HepG2 (cell line): ENCODE data around the gene RNASE4. TPM values are rescaled to one million over a fixed set of nuclear protein-coding genes. Genes with fewer than 3 reads are reported as not detected.
A peak's percentile ranks its signal among the peaks of the same experiment; 100 is the strongest.

Experiments
- GLI4 ChIP-seq: sonication (generic); formaldehyde crosslinking; IDR thresholded peaks from 2 replicates; pipeline ENCODE4 v1.5.1; 2020; ENCODE audit warnings: missing genetic modification reagents, mild to moderate bottlenecking, moderate library complexity, borderline replicate concordance
- KLF6 ChIP-seq: IDR thresholded peaks from 2 replicates; pipeline ENCODE4 v1.8.0; 2016; ENCODE audit warnings: missing biosample characterization, missing genetic modification reagents
- NR2C2 ChIP-seq: sonication (generic); formaldehyde crosslinking; IDR thresholded peaks from 2 replicates; pipeline ENCODE4 v1.4.0; 2020; ENCODE audit warnings: missing genetic modification reagents, mild to moderate bottlenecking, moderate library complexity, borderline replicate concordance
- SIX1 ChIP-seq: sonication (generic); formaldehyde crosslinking; IDR thresholded peaks from 2 replicates; pipeline ENCODE4 v1.4.0; 2020; ENCODE audit warnings: missing genetic modification reagents, borderline replicate concordance
- TAF15 ChIP-seq: fragments of 200-400 bp; formaldehyde crosslinking; IDR thresholded peaks from one replicate; pipeline ENCODE4 v1.6.1; 2018; ENCODE audit warnings: mild to moderate bottlenecking, low read depth, low read length; ENCODE audit not compliant: poor library complexity, severe bottlenecking
- WIZ ChIP-seq: sonication (generic); formaldehyde crosslinking; IDR thresholded peaks from 2 replicates; pipeline ENCODE4 v1.5.1; 2020; ENCODE audit warnings: mild to moderate bottlenecking, missing genetic modification reagents
- ZNF564 ChIP-seq: sonication (generic); formaldehyde crosslinking; IDR thresholded peaks from 2 replicates; pipeline ENCODE4 v1.8.1; 2023; ENCODE audit warnings: mild to moderate bottlenecking, missing genetic modification reagents
- ZNF781 ChIP-seq: sonication (generic); formaldehyde crosslinking; IDR thresholded peaks from 2 replicates; pipeline ENCODE4 v1.5.1; 2020; ENCODE audit warnings: borderline replicate concordance, mild to moderate bottlenecking, missing genetic modification reagents; ENCODE audit errors: not compliant biosample characterization
- polyA plus RNA-seq, 8 experiments: library from polyadenylated mRNA; depleted of rRNA in 3 of 8; stranded (reverse) in 7 of 8; unstranded in 1 of 8; fragments of >200 nt; fragmentation: Illumina TruSeq in 4 of 8; extraction: Trizol in 4 of 8; gene quantifications; 2 replicates each; pipeline versions ENCODE4 v1.2.1 to v1.2.3, GENCODE V29; 2011 to 2016; ENCODE audit warnings: low read depth in 4 of 8, missing spikeins in 1 of 8, mixed read lengths in 1 of 8; ENCODE audit not compliant: insufficient read depth in 1 of 8
- total RNA-seq, 5 experiments: library from RNA; depleted of rRNA; stranded (reverse); fragments of >200 nt; fragmentation: Illumina TruSeq; extraction: Trizol; gene quantifications; 2 replicates each; pipeline ENCODE4 v1.2.3, GENCODE V29; 2016; ENCODE audit warnings: low read depth in 1 of 5
- TF ChIP-seq, protein P1 (sequence below): sonication (generic); formaldehyde crosslinking; IDR thresholded peaks from 2 replicates; pipeline ENCODE4 v1.4.0; 2020; ENCODE audit warnings: mild to moderate bottlenecking, missing genetic modification reagents
- TF ChIP-seq, protein P2 (sequence below): sonication (generic); formaldehyde crosslinking; conservative IDR thresholded peaks from 2 replicates; pipeline ENCODE4 v1.8.0; 2022; ENCODE audit warnings: low read depth, missing genetic modification reagents
- TF ChIP-seq, protein P3 (sequence below): sonication (generic); formaldehyde crosslinking; IDR thresholded peaks from 2 replicates; pipeline ENCODE4 v1.8.1; 2023; ENCODE audit warnings: missing genetic modification reagents, inconsistent platforms, borderline replicate concordance
- TF ChIP-seq, protein P4 (sequence below): sonication (generic); formaldehyde crosslinking; IDR thresholded peaks from 2 replicates; pipeline ENCODE4 v1.4.0; 2020; ENCODE audit warnings: mild to moderate bottlenecking, missing genetic modification reagents

Gene RNASE4
- total and polyA plus RNA-seq, 2 of the 13 experiments (the other 11 are each of a cell fraction or from before 2014, with no cell fraction given) = 109 to 983 TPM

DNA sequence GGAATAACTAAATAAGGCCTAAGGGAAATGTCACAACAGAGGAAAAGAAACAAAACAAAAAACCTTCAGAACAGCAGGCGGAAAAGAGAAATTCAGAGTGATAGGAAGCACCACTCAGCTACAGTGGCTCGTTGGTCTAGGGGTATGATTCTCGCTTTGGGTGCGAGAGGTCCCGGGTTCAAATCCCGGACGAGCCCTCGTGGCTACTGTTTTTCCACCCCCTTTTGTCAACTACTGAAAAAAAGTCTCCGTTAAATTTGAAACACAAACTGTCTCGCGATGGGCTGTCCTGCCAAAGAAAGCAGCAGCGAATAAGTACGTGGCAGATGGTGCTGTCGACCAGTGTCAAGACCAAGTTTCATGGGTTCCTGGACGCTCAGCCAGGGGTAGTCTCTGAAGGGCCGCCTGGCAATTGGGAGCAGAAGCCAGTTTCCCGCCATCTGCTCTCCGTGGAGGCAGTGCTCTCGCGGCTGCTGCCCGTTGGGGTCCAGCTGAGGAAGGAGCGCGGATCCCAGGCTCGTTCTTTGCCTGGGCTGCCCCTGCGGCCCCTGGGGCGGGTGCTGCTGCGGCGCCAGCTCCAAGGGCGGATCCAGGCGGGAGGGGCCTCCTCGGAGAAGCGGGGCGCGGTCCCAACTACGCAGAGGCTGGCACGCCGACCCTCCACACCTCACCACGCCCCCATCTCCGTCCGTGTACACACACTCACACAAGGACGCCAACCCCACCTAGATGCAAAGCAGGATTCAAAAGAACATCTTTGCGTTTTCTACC, at the start of gene RNASE4 (continued):
- TF ChIP-seq, protein P1, sequence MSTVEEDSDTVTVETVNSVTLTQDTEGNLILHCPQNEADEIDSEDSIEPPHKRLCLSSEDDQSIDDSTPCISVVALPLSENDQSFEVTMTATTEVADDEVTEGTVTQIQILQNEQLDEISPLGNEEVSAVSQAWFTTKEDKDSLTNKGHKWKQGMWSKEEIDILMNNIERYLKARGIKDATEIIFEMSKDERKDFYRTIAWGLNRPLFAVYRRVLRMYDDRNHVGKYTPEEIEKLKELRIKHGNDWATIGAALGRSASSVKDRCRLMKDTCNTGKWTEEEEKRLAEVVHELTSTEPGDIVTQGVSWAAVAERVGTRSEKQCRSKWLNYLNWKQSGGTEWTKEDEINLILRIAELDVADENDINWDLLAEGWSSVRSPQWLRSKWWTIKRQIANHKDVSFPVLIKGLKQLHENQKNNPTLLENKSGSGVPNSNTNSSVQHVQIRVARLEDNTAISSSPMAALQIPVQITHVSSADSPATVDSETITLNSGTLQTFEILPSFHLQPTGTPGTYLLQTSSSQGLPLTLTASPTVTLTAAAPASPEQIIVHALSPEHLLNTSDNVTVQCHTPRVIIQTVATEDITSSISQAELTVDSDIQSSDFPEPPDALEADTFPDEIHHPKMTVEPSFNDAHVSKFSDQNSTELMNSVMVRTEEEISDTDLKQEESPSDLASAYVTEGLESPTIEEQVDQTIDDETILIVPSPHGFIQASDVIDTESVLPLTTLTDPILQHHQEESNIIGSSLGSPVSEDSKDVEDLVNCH = no peak
- TF ChIP-seq KLF6 = peak; percentile 53
- no peak for TF ChIP-seq NR2C2
- TF ChIP-seq, protein P2, sequence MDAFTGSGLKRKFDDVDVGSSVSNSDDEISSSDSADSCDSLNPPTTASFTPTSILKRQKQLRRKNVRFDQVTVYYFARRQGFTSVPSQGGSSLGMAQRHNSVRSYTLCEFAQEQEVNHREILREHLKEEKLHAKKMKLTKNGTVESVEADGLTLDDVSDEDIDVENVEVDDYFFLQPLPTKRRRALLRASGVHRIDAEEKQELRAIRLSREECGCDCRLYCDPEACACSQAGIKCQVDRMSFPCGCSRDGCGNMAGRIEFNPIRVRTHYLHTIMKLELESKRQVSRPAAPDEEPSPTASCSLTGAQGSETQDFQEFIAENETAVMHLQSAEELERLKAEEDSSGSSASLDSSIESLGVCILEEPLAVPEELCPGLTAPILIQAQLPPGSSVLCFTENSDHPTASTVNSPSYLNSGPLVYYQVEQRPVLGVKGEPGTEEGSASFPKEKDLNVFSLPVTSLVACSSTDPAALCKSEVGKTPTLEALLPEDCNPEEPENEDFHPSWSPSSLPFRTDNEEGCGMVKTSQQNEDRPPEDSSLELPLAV = no peak
- no peak for TF ChIP-seq ZNF781
- TF ChIP-seq, protein P3, sequence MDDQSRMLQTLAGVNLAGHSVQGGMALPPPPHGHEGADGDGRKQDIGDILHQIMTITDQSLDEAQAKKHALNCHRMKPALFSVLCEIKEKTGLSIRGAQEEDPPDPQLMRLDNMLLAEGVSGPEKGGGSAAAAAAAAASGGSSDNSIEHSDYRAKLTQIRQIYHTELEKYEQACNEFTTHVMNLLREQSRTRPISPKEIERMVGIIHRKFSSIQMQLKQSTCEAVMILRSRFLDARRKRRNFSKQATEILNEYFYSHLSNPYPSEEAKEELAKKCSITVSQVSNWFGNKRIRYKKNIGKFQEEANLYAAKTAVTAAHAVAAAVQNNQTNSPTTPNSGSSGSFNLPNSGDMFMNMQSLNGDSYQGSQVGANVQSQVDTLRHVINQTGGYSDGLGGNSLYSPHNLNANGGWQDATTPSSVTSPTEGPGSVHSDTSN (CRISPR knock-in tag) = no peak; the same call in 1 of the 2 replicates
- TF ChIP-seq, protein P4, sequence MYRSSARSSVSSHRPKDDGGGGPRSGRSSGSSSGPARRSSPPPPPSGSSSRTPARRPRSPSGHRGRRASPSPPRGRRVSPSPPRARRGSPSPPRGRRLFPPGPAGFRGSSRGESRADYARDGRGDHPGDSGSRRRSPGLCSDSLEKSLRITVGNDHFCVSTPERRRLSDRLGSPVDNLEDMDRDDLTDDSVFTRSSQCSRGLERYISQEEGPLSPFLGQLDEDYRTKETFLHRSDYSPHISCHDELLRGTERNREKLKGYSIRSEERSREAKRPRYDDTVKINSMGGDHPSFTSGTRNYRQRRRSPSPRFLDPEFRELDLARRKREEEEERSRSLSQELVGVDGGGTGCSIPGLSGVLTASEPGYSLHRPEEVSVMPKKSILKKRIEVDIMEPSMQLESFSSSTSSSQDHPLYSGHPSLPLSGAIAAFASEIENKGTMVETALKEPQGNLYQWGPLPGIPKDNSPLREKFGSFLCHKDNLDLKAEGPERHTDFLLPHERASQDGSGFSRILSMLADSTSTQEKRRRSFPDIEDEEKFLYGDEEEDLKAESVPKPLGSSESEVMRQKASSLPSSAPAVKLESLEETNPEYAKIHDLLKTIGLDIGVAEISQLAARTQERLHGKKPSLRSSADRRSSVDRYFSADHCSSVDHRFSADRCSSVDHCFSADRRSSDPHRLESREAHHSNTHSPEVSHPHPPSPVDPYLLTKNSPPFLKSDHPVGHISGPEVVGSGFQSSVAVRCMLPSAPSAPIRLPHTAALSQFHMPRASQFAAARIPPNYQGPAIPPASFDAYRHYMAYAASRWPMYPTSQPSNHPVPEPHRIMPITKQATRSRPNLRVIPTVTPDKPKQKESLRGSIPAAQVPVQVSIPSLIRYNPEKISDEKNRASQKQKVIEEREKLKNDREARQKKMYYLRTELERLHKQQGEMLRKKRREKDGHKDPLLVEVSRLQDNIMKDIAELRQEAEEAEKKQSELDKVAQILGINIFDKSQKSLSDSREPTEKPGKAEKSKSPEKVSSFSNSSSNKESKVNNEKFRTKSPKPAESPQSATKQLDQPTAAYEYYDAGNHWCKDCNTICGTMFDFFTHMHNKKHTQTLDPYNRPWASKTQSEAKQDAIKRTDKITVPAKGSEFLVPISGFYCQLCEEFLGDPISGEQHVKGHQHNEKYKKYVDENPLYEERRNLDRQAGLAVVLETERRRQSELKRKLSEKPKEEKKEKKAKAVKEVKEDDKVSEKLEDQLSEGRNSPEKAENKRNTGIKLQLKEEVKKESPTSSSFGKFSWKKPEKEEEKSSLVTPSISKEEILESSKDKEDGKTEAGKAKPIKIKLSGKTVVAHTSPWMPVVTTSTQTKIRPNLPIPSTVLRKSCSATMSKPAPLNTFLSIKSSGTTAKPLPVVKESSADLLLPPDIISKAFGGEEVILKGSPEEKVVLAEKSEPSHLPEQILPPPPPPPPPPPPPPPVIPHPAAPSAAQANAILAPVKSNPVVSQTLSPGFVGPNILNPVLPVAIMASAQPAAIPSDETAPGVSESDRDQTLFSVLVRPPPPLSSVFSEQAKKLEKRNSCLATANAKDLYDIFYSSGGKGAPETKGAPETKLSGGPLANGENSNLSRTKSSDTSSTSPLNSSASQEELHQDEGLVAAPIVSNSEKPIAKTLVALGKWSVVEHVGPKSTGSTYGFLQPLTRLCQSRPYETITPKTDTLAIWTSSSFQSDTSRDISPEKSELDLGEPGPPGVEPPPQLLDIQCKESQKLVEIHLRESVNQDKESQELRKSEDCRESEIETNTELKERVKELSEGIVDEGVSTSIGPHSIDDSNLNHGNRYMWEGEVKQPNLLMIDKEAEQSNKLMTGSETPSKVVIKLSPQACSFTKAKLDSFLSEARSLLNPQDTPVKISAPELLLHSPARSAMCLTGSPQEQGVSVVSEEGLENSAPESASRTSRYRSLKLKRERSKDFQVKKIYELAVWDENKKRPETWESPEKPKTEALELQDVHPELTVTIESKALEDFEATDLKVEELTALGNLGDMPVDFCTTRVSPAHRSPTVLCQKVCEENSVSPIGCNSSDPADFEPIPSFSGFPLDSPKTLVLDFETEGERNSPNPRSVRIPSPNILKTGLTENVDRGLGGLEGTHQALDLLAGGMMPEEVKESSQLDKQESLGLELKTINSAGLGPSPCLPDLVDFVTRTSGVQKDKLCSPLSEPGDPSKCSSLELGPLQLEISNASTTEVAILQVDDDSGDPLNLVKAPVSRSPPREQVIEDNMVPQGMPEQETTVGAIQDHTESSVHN = no peak
- no peak for TF ChIP-seq WIZ (CRISPR knock-in tag)
- no peak for TF ChIP-seq TAF15
- peak; percentile 85; the same call in 1 of the 2 replicates for TF ChIP-seq GLI4 (CRISPR knock-in tag)
- no peak for TF ChIP-seq ZNF564
- TF ChIP-seq SIX1 (CRISPR knock-in tag) = no peak
